H1 (cell line): ENCODE data around the gene MBNL3. TPM values are rescaled to one million over a fixed set of nuclear protein-coding genes. Genes with fewer than 3 reads are reported as not detected.

ENCODE experiments used
- CTCF ChIA-PET: fragments of 300-600 bp; sonication (Branson Sonifier 250); formaldehyde crosslinking; loops from one replicate; lab custom pipeline; 2021; ENCODE audit not compliant: partially characterized antibody; lab: Charles Lee
- POLR2A ChIA-PET: fragments of 300-600 bp; sonication (Branson Sonifier 250); formaldehyde crosslinking; loops from one replicate; lab custom pipeline; 2021; ENCODE audit warnings: inconsistent platforms; ENCODE audit not compliant: partially characterized antibody; lab: Charles Lee
- DNase-seq, 2 experiments: peaks; one replicate each; pipeline versions ENCODE4 v3.0.0 to v3.0.0-alpha.2; 2010 to 2022; ENCODE audit warnings: low spot score in 2 of 2, low read depth in 1 of 2, mixed read lengths in 1 of 2
- FAIRE-seq: peaks from 2 replicates; lab custom pipeline; 2011; peaks lifted over from hg19 to GRCh38; lab: Jason Lieb, UNC
- H2AFZ ChIP-seq: 2 replicates; pipeline ENCODE4 v1.8.1; 2012; ENCODE audit warnings: low read length, inconsistent platforms
- H2AK5ac ChIP-seq: 2 replicates; pipeline ENCODE4 v1.6.1; 2013; ENCODE audit warnings: low read depth, low read length
- H2BK120ac ChIP-seq: replicated peaks from 2 replicates; pipeline ENCODE3; 2013; ENCODE audit warnings: low read depth, low read length, inconsistent platforms
- H2BK12ac ChIP-seq: 2 replicates; pipeline ENCODE4 v1.6.1; 2013; ENCODE audit warnings: low read depth, low read length
- H2BK15ac ChIP-seq: 2 replicates; pipeline ENCODE4 v1.6.1; 2013; ENCODE audit warnings: low read length
- H2BK20ac ChIP-seq: 2 replicates; pipeline ENCODE4 v1.6.1; 2013; ENCODE audit warnings: low read length
- H2BK5ac ChIP-seq: 2 replicates; pipeline ENCODE4 v1.6.1; 2013; ENCODE audit warnings: low read depth, low read length
- H3K14ac ChIP-seq: 2 replicates; pipeline ENCODE4 v1.6.1; 2013; ENCODE audit warnings: inconsistent platforms; ENCODE audit not compliant: insufficient read length
- H3K18ac ChIP-seq: 2 replicates; pipeline ENCODE4 v1.6.1; 2013; ENCODE audit warnings: low read length; ENCODE audit errors: extremely low read depth
- H3K23ac ChIP-seq: 2 replicates; pipeline ENCODE4 v1.6.1; 2013; ENCODE audit warnings: inconsistent platforms; ENCODE audit not compliant: insufficient read length
- H3K23me2 ChIP-seq: 2 replicates; pipeline ENCODE4 v1.6.1; 2013; ENCODE audit warnings: low read depth, low read length
- H3K27ac ChIP-seq: 2 replicates; pipeline ENCODE4 v1.6.1; 2011; ENCODE audit warnings: low read depth, low read length, inconsistent platforms
- H3K27me3 ChIP-seq, 4 experiments: replicated peaks in 1 of 4; 1 replicate in 1 of 4; 2 replicates in 3 of 4; pipeline versions ENCODE4 v1.6.1 to v1.8.1; 2011 to 2013; ENCODE audit warnings: low read length in 3 of 4, mild to moderate bottlenecking in 3 of 4, inconsistent platforms in 2 of 4, mixed read lengths in 2 of 4, moderate library complexity in 1 of 4; ENCODE audit not compliant: control insufficient read depth in 3 of 4, insufficient read depth in 3 of 4; ENCODE audit errors: extremely low read depth in 1 of 4
- H3K36me3 ChIP-seq, 4 experiments: 2 replicates each; pipeline versions ENCODE4 v1.6.1 to v1.8.1; 2011 to 2013; ENCODE audit warnings: mild to moderate bottlenecking in 4 of 4, low read length in 3 of 4, moderate library complexity in 2 of 4, control low read depth in 1 of 4, inconsistent platforms in 1 of 4; ENCODE audit not compliant: insufficient read depth in 4 of 4, control insufficient read depth in 2 of 4
- H3K4ac ChIP-seq: replicated peaks from 2 replicates; pipeline ENCODE3; 2013; ENCODE audit warnings: low read length, low read depth, mixed read lengths, inconsistent platforms; ENCODE audit not compliant: insufficient read length
- H3K4me1 ChIP-seq, 4 experiments: replicated peaks in 1 of 4; 1 replicate in 1 of 4; 2 replicates in 3 of 4; pipeline versions ENCODE4 v1.6.1 to v1.8.1; 2011 to 2013; ENCODE audit warnings: low read length in 3 of 4, inconsistent platforms in 2 of 4, mixed read lengths in 1 of 4; ENCODE audit not compliant: insufficient read depth in 4 of 4, control insufficient read depth in 3 of 4
- H3K4me2 ChIP-seq, 2 experiments: 2 replicates each; pipeline versions ENCODE4 v1.6.1 to v1.8.1; 2011 to 2013; ENCODE audit warnings: low read depth in 2 of 2, low read length in 2 of 2, control low read depth in 1 of 2, inconsistent platforms in 1 of 2, mild to moderate bottlenecking in 1 of 2; ENCODE audit not compliant: insufficient read depth in 1 of 2
- H3K4me3 ChIP-seq, 4 experiments: fragments of 200-600, 300-600 bp in 1 of 4; sonication (generic), shearing (Covaris generic), sonication (Bioruptor Twin) in 1 of 4; 2 replicates each; pipeline versions ENCODE4 v1.5.1 to v1.8.1; 2011 to 2016; ENCODE audit warnings: low read length in 4 of 4, low read depth in 3 of 4, control low read depth in 2 of 4, inconsistent platforms in 2 of 4, mild to moderate bottlenecking in 2 of 4, mixed read lengths in 1 of 4, moderate library complexity in 1 of 4; ENCODE audit not compliant: insufficient read depth in 2 of 4; ENCODE audit errors: extremely low read depth in 1 of 4
- H3K56ac ChIP-seq: replicated peaks from 2 replicates; pipeline ENCODE3; 2013; ENCODE audit warnings: low read depth, mild to moderate bottlenecking, mixed read lengths, low read length, inconsistent platforms; ENCODE audit not compliant: insufficient read length
- H3K79me1 ChIP-seq: 2 replicates; pipeline ENCODE4 v1.6.1; 2013; ENCODE audit warnings: low read depth, low read length, control low read depth
- H3K79me2 ChIP-seq, 2 experiments: 2 replicates each; pipeline versions ENCODE4 v1.6.1 to v1.8.1; 2012 to 2013; ENCODE audit warnings: low read length in 2 of 2, mild to moderate bottlenecking in 2 of 2, inconsistent platforms in 1 of 2; ENCODE audit not compliant: insufficient read depth in 2 of 2, control insufficient read depth in 1 of 2
- H3K9ac ChIP-seq, 4 experiments: replicated peaks in 1 of 4; 1 replicate in 1 of 4; 2 replicates in 3 of 4; pipeline versions ENCODE4 v1.6.1 to v1.8.1; 2011 to 2013; ENCODE audit warnings: low read depth in 3 of 4, low read length in 3 of 4, control low read depth in 2 of 4, mild to moderate bottlenecking in 2 of 4, moderate library complexity in 2 of 4, inconsistent platforms in 1 of 4; ENCODE audit errors: extremely low read depth in 1 of 4
- H3K9me3 ChIP-seq, 2 experiments: 2 replicates each; pipeline versions ENCODE4 v1.6.1 to v1.8.1; 2012 to 2013; ENCODE audit warnings: mild to moderate bottlenecking in 2 of 2, moderate library complexity in 2 of 2, control low read depth in 1 of 2, inconsistent platforms in 1 of 2, low read depth in 1 of 2, low read length in 1 of 2, mixed read lengths in 1 of 2; ENCODE audit not compliant: insufficient read depth in 2 of 2
- H4K20me1 ChIP-seq, 2 experiments: replicated peaks in 1 of 2; 2 replicates each; pipeline versions ENCODE3 to v1.8.1; 2011 to 2013; ENCODE audit warnings: inconsistent platforms in 2 of 2, low read length in 2 of 2, mild to moderate bottlenecking in 1 of 2; ENCODE audit not compliant: insufficient read depth in 2 of 2, control insufficient read depth in 1 of 2
- H4K5ac ChIP-seq: 2 replicates; pipeline ENCODE4 v1.6.1; 2013; ENCODE audit warnings: low read length, low read depth, mixed read lengths, inconsistent platforms; ENCODE audit not compliant: insufficient read length
- H4K8ac ChIP-seq: 2 replicates; pipeline ENCODE4 v1.8.0; 2013; ENCODE audit warnings: mild to moderate bottlenecking, moderate library complexity, low read length, inconsistent platforms; ENCODE audit not compliant: insufficient read depth; ENCODE audit errors: extremely low read depth
- H4K91ac ChIP-seq: replicated peaks from 2 replicates; pipeline ENCODE3; 2013; ENCODE audit warnings: low read length, mixed read lengths, inconsistent platforms; ENCODE audit not compliant: insufficient read length
- CBX5 ChIP-seq: fragments of 300-800, 300-1000 bp; sonication (generic); IDR thresholded peaks from 2 replicates; pipeline ENCODE4 v1.7.1; 2016; ENCODE audit warnings: antibody characterized with exemption, low read length, low read depth
- EP300 ChIP-seq, 2 experiments: IDR thresholded peaks; 1 replicate in 1 of 2; 2 replicates in 1 of 2; pipeline ENCODE4 v1.6.1; 2011 to 2012; ENCODE audit warnings: low read depth in 2 of 2, low read length in 2 of 2, mild to moderate bottlenecking in 2 of 2, borderline replicate concordance in 1 of 2, inconsistent platforms in 1 of 2, moderate library complexity in 1 of 2
- FOSL1 ChIP-seq: IDR thresholded peaks from 2 replicates; pipeline ENCODE4 v1.6.1; 2011; ENCODE audit warnings: mild to moderate bottlenecking, low read depth, low read length, moderate library complexity; ENCODE audit not compliant: insufficient read depth
- KDM5A ChIP-seq: fragments of 200-600 bp; IDR thresholded peaks from 2 replicates; pipeline ENCODE4 v1.7.1; 2012; ENCODE audit warnings: mild to moderate bottlenecking, low read length, inconsistent platforms, mixed read lengths
- POU5F1 ChIP-seq: IDR thresholded peaks from 2 replicates; pipeline ENCODE4 v1.6.1; 2011; ENCODE audit warnings: low read depth, mild to moderate bottlenecking, low read length, moderate library complexity
- RBBP5 ChIP-seq: IDR thresholded peaks from 2 replicates; pipeline ENCODE4 v1.7.1; 2012; ENCODE audit warnings: low read depth, mild to moderate bottlenecking, inconsistent platforms, low read length, moderate library complexity, borderline replicate concordance
- SAP30 ChIP-seq: fragments of 300-600 bp; sonication (generic); IDR thresholded peaks from 2 replicates; pipeline ENCODE4 v1.7.1; 2012; ENCODE audit warnings: low read length, moderate library complexity, mild to moderate bottlenecking, inconsistent platforms; ENCODE audit not compliant: insufficient read depth, insufficient replicate concordance
- SP1 ChIP-seq: IDR thresholded peaks from 2 replicates; pipeline ENCODE4 v1.6.1; 2011; ENCODE audit warnings: low read depth, low read length
- TCF12 ChIP-seq: IDR thresholded peaks from 2 replicates; pipeline ENCODE4 v1.6.1; 2011; ENCODE audit warnings: low read depth, mild to moderate bottlenecking, low read length
- YY1 ChIP-seq: IDR thresholded peaks from 2 replicates; pipeline ENCODE4 v1.6.1; 2011; ENCODE audit warnings: low read depth, mild to moderate bottlenecking, low read length
- WGBS, 2 experiments: shearing (Covaris generic) in 1 of 2; methylation state at CpG; one replicate each; pipeline versions ENCODE4 v1.1.6 to v1.1.7; 2013 to 2015; ENCODE audit warnings: low lambda C conversion rate in 2 of 2, mixed read lengths in 2 of 2, inconsistent platforms in 1 of 2, low coverage in 1 of 2, missing lambda C conversion rate in 1 of 2; ENCODE audit not compliant: insufficient replicate concordance in 2 of 2, insufficient coverage in 1 of 2, insufficient read length in 1 of 2; ENCODE audit errors: extremely low coverage in 1 of 2, missing lambda C conversion rate in 1 of 2; 5-methylcytosine and 5-hydroxymethylcytosine counted together
- polyA plus RNA-seq, 7 experiments: library from polyadenylated mRNA; depleted of rRNA in 3 of 7; stranded (reverse) in 5 of 7; unstranded in 2 of 7; fragments of >200 nt in 5 of 7; fragments of 200-250 nt in 2 of 7; gene quantifications; 1 replicate in 5 of 7; 2 replicates in 1 of 7; 4 replicates in 1 of 7; pipeline versions ENCODE4 v1.2.1 to v1.2.3, GENCODE V29; 2011 to 2013; ENCODE audit warnings: missing spikeins in 2 of 7, mixed read lengths in 2 of 7
- total RNA-seq: library from RNA; stranded (reverse); fragmentation: NEBNext Ultra II Directional; extraction: Animal tissue kit (Norgen Biotek cat#: 25700); gene quantifications from 2 replicates; pipeline ENCODE4 v1.2.1, GENCODE V29; 2021

Gene MBNL3
- total and polyA plus RNA-seq, 2 of the 8 experiments (the other 6 are each of a cell fraction or from before 2014, with no cell fraction given) = 3.5 to 4.3 TPM

DNA sequence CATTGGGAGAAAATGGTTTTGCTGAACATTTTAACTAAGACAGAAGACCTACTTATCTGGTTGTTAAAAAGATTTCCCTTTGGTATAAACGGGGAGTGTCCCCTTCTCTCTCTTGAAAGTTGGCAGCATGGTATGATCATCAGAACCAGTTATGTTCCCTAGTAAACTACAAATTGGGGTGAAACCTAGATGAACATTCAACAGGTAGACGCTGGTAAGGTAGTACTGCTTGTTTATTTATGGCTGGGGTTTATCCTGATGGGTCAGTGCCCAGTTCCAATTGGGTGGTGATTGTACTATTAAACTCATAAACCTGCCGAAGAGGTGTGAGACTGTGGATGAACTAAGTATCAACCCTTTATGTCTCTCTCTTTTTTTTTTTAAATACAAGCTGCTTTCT is 100.5 kb downstream of the MBNL3 start:
- no peak overlapping the region for H2BK20ac ChIP-seq
- H4K8ac ChIP-seq = no peak overlapping the region
- no peaks in the 10 kb centered on the region for H3K4me1 ChIP-seq
- H4K5ac ChIP-seq = no peak overlapping the region
- H2BK5ac ChIP-seq = no peak overlapping the region
- TF ChIP-seq FOSL1 (no peak), SP1 (no peak), RBBP5 (no peak), SAP30 (no peak), TCF12 (no peak), POU5F1 (no peak), YY1 (no peak), EP300 (IDR thresholded peaks at IDR 0.05; ENCODE audit: borderline replicate concordance in 1 of 2, low read depth in 2 of 2, low read length in 2 of 2) (no peak), KDM5A (no peak), CBX5 (no peak)
- no peaks in the 10 kb centered on the region for H3K9me3 ChIP-seq
- H3K4me3 ChIP-seq = no peak overlapping the region
- no peak overlapping the region for H3K9ac ChIP-seq
- ChIA-PET POLR2A (no interaction called here), CTCF (no interaction called here)
- H3K14ac ChIP-seq = no peak overlapping the region
- H3K79me2 ChIP-seq = no peaks in the 10 kb centered on the region
- no peak overlapping the region for H2BK120ac ChIP-seq
- no peaks in the 10 kb centered on the region for H4K20me1 ChIP-seq
- DNase-seq = no peak
- no peak overlapping the region for H2BK15ac ChIP-seq
- no peak overlapping the region for H3K27ac ChIP-seq
- no peak for FAIRE-seq
- no peaks in the 10 kb centered on the region for H3K23me2 ChIP-seq
- WGBS, 2 experiments = 87% methylated on average over 3 of the region's 3 CpGs; no CpG with 5 or more reads in 1 of the 2 experiments
- H3K4me2 ChIP-seq = no peak overlapping the region
- H3K18ac ChIP-seq = no peak overlapping the region
- no peaks in the 10 kb centered on the region for H3K79me1 ChIP-seq
- no peaks in the 10 kb centered on the region for H3K36me3 ChIP-seq
- no peaks in the 10 kb centered on the region for H3K27me3 ChIP-seq
- H3K23ac ChIP-seq = no peak overlapping the region
- no peak overlapping the region for H2AK5ac ChIP-seq
- no peak overlapping the region for H3K56ac ChIP-seq
- H3K4ac ChIP-seq = no peak overlapping the region
- no peak overlapping the region for H2BK12ac ChIP-seq
- H4K91ac ChIP-seq = no peak overlapping the region
- H2AFZ ChIP-seq = no peak overlapping the region
